HG02571 (cell line): ENCODE results near the gene SZT2.
"Not testable (repeated sequence)": the region's sequence is repeated elsewhere in the genome, so short reads cannot be mapped to it uniquely, and the experiment has no call there.

Experiments used
- ATAC-seq: cut with Tn5 transposase; IDR thresholded peaks from one replicate; pipeline ENCODE4 v1.9.1; 2021; ENCODE audit warnings: mild to moderate bottlenecking, moderate library complexity; ENCODE audit not compliant: unreplicated experiment

The SZT2 gene

GRCh38 chr1:43386676-43387075, 3.0 kb upstream of the SZT2 start:
- ATAC-seq: no peak

DNA sequence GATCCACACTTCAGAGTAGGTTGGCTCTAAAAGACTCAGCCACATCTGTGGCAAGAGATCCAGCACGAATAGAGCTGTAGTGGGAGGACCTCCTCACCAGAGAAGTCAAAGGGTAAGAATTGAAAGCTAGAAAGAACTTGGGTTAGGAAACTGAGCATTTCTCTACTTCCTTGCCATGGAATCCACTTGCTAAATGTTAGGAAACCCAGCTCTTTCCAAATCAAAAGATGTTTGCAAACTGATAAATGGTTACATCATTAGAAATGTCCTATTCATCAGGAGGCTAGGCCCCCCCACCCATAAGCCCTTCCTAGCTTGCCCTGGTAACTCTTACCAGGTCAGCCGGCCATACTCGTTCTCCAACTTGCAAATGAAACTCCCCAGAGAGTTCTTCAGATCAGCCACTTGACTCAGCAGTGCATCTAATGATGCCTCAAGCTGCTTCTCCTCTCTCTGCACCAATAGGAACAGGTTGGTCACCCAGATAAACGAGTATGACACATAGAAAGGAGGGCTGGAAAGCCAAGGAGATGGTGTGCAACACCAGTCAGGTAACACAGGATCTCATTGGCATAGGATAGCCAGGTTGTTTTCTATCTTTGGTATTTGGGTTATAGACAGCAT, 1.6 kb upstream of the SZT2 start:
- ATAC-seq: no peak

DNA sequence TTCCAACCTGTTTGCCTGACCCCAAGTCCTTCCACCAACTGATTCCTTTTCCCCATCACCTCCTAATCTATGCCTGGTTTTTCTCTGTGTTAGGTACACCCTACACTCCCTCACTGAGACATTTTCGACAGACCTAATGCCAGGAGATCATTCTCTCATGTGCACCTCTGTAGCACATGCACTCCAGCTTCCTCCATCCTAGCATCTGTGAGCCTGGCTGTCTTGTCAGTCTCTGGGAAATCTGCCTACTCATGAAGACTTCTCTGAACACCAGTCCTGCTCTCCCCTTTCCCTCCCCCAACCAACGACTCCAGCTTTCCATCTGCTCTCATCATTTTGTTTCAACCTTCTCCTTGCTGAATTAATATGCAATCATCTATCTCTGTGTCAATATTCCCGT, 1.1 kb upstream of the SZT2 start:
- ATAC-seq: no peak

DNA sequence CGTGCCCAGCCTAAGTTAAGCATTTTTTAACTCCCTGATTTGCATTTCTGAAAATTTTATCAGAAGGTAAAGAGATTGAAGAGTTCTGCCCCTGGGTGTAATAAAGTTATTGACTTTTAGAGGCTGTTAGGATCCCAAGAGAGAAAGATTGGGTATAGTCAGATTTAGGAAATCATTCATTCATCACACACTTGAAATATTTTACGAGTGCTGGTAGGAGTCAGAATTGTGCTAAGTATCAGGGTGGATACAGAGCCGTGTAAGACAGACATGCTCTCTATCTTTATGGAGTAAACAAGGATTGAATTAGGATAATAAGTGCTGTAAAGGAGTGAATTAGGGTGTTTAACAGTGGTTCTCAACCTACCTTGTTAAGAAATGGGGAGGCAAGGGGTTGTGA, 3.0 kb downstream of the SZT2 start:
- no peak for ATAC-seq

DNA sequence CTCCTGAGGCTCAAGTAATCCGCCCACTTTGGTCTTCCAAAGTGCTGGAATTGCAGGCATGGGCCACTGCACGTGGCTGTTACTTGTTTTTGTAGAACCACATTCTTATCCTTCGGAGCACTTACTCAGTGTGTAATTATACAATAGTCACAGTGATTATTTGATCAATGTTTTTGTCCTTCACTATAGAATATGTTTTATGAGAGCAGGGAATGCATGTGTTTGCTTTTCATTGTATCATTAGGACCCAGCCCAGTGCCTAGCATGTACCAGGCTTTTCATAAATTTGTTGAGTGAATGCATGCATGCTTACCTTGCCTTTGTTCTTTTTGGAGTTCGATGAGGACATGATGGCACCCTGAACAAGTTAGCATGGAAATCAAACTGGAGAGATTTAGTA, 5.8 kb downstream of the SZT2 start:
- ATAC-seq: no peak

- no peak for ATAC-seq
Observed at GRCh38 chr1:43396059-43396458, 6.4 kb downstream of the SZT2 start.

GRCh38 chr1:43398227-43398626, 8.5 kb downstream of the SZT2 start:
- no peak for ATAC-seq

- ATAC-seq: not testable (repeated sequence)
Observed at GRCh38 chr1:43400441-43400840, 10.7 kb downstream of the SZT2 start.

DNA sequence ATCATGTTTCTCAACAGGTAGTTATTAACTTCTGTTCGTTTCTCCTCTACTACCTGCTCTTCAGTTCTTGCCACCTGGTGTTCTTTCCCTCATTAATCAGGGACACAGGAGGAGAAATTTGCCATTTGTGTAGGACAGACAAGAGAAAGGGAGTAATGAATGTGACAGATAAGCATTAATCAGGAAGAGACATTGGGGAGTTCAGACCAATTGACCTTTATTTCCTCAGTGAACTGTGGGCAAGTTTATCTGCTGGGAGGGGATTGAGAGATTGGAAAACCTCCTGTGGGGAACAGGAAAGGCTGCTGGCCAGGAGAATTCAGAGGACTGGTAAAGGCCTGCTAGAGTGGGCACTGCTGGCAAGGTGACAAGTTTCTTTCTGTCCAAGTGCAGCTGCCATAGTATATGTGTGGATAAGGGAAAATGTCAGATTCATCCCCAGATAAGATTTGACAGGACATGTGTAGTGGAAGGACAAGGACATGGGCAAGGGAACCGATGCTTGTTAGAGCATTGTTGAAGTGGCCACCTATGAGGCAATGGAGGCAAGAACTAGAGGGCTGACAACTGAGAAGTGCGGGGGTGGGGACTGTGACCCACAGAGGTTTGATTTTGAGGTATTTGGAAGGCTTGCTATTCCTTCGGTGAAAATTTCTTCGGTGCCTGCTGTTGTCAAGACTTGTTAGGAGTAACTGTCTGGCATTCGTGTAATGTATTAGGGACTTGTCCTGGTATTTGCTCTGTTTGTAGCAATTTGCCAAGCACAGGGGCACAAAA, 12.6 kb downstream of the SZT2 start:
- ATAC-seq: no peak

GRCh38 chr1:43404353-43404752, 14.7 kb downstream of the SZT2 start:
- ATAC-seq: no peak

DNA sequence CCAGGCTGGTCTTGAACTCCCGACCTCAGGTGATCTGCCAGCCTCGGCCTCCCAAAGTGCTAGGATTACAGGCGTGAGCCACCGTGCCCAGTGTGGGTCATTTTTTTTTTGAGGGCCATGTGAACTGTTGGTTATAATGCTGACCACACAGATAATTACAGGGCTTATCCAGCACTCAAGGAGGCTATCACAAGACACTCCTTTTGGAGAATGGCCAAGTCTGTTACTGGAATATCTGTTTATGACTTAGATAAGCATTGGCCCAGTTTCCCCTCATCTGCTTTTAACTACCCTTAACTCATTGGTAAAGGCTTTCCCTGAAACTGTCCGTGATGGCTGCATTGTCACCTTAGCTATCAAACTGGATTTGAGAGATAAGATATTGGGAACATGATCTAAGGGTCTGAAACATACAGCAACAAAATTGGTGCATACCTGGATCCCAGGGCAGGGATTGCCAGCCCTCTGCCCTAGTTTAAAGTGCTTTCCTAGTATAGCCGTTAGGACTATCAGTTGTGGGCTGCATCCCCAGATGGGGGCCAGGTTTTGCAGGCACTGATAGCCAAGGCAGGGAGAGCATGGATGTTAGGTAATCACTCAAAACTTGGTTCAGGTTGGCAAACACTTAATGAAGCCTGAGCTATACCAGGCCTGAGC, 15.6 kb downstream of the SZT2 start:
- ATAC-seq: no peak

DNA sequence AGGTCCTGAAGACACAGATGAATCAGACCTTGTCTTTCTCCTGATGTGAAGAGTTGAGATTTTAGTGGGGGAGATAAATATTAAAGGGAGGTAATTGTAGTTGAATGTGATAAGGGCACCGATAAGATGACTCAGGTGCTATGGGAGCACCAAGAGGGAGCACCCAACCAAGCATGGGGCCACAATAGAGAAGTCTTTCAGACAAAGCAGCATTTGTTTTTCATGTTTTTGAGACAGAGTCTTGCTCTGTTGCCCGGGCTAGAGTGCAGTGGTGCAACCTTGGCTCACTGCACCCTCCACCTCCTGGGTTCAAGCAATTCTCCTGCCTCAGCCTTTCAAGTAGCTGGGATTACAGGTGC, 16.2 kb downstream of the SZT2 start:
- ATAC-seq: no peak

GRCh38 chr1:43410571-43410970, 20.9 kb downstream of the SZT2 start:
- no peak for ATAC-seq

DNA sequence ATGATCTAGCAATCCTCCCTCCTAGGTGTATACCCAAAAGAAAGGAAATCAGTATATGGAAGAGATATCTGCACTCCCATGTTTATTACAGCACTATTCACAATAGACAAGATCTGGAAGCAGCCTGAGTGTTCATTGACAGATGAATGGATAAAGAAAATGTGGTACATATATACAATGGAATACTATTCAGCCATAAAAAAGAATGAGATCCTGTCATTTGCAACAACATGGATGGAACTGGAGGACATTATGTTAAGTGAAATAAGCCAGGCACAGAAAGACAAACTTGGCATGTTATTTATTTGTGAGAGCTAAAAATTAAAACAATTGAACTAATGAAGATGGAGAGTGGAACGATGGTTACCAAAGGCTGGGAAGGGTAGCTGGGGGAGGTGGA, 23.7 kb downstream of the SZT2 start:
- not testable (repeated sequence) for ATAC-seq

GRCh38 chr1:43414634-43415223, 25.0 kb downstream of the SZT2 start:
- no peak for ATAC-seq

DNA sequence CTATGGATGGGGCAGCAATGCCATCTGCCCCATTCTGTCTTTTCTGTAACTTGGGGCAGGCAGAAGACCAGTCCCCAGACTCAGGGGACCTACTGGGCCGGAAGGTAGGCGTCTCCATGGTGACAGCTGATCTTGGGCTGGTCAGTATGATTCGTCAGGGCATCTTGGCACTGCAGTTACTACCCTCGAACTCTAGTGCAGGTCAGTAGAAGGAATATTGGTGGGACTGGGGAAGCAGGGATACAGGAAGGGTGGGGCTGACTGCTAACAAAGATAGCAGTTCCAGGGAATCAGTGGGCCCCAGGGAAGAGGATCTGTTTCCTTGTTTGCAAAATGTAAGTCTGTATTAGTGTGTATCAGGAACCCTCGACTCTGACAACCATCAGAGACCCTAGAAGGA, 26.2 kb downstream of the SZT2 start:
- no peak for ATAC-seq

GRCh38 chr1:43418858-43419257, 29.2 kb downstream of the SZT2 start:
- ATAC-seq: no peak

DNA sequence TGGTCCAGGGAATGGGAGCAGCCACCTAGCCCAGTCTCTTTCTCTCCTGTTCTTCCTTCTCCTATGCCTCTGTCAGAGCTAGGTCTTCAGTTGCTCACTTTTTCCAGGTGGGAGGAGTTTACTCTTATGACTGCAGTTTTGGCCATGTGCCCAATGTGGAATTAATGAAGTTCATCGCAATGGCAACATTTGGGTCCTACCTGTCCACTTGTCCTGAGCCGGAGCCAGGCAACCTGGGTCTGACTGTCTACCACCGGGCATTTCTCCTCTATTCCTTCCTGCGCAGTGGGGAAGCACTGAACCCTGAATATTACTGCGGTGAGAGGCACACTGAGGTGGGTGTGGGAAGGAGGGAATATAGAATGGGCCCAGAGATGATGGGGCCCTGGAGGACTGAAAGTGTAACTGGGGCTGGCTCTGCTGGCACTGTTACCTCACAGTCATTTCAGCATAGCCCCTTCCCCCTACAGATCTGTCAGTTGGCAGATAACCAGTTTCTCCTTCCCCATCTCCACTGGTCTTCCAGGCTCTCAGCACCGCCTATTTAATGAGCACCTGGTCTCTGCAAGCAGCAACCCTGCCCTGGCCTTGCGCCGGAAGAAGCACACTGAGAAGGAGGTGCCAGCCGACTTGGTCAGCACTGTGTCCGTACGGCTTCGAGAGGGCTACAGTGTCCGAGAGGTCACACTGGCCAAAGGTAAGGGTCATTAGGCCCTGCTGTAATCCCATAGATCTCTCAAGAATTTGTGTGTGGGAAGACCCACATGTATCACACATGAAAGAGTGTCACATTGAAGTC, 30.1 kb downstream of the SZT2 start:
- ATAC-seq: no peak

DNA sequence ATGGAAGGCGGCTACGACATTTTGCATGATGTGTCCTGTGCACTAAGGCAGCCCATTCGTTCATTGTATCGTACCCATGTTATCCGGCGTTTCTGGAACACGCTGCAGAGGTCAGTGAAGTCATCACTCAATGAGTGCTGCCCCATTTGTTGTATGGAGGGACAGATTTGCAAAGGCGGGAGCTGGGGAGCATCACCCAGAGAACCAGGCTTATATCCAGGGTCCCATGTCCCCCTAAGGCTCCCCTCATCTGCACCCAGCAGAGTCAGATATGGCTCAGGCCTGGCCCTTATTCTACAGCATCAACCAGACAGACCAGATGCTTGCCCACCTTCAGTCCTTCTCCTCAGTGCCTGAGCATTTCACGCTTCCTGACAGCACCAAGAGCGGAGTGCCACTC, 31.2 kb downstream of the SZT2 start:
- no peak for ATAC-seq

DNA sequence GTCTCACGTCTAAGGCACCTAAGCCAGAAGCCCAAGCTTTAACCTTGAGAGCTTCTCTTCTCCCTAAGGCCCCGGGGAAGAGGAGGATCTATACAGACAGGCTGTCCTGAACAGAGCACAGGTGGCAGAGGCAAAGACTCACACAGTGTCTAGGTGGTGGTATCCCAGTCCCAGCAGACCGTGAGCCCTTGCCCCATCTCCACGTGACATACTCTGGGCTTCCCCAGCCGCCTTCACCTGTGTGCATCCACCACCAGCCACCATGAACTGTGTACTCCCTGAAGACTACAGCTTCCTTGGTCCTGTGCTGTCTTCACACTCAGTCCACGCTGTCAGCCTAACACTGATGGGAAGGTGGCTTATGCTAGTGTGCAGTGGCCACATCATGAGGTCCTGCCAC, 31.7 kb downstream of the SZT2 start:
- ATAC-seq: no peak
